Immature natural killer cell (primary cell): ENCODE data around the gene GRIK4. TPM values are rescaled to one million over a fixed set of nuclear protein-coding genes. Genes with fewer than 3 reads are reported as not detected.
A peak's percentile ranks its signal among the peaks of the same experiment; 100 is the strongest.

Experiments
- DNase-seq, 3 donors: peaks; one replicate each; pipeline ENCODE4 v3.0.0; 2022; ENCODE audit warnings: mixed read lengths in 1 of 3
- H3K27ac Mint-ChIP-seq, 6 donors: one replicate each; pipeline ENCODE4 v1.8.0; 2020; ENCODE audit warnings: mixed read lengths in 6 of 6, mild to moderate bottlenecking in 5 of 6, inconsistent platforms in 4 of 6, moderate library complexity in 3 of 6
- H3K27me3 Mint-ChIP-seq, 3 donors: one replicate each; pipeline ENCODE4 v1.8.0; 2020 to 2021; ENCODE audit warnings: low read depth in 3 of 3, mild to moderate bottlenecking in 3 of 3, mixed read lengths in 3 of 3, moderate library complexity in 3 of 3, inconsistent platforms in 1 of 3
- H3K36me3 Mint-ChIP-seq, 3 donors: one replicate each; pipeline ENCODE4 v1.8.0; 2020; ENCODE audit warnings: mixed read lengths in 3 of 3, inconsistent platforms in 2 of 3, mild to moderate bottlenecking in 2 of 3
- H3K4me1 Mint-ChIP-seq, 2 donors: one replicate each; pipeline ENCODE4 v1.8.0; 2020; ENCODE audit warnings: inconsistent platforms in 2 of 2, mild to moderate bottlenecking in 2 of 2, mixed read lengths in 2 of 2, moderate library complexity in 1 of 2
- H3K4me3 Mint-ChIP-seq, 5 donors: one replicate each; pipeline ENCODE4 v1.8.0; 2020; ENCODE audit warnings: mild to moderate bottlenecking in 5 of 5, mixed read lengths in 5 of 5, inconsistent platforms in 3 of 5, moderate library complexity in 3 of 5
- H3K9me3 Mint-ChIP-seq, 6 donors: one replicate each; pipeline ENCODE4 v1.8.0; 2020; ENCODE audit warnings: mild to moderate bottlenecking in 6 of 6, mixed read lengths in 6 of 6, inconsistent platforms in 4 of 6, moderate library complexity in 3 of 6
- polyA plus RNA-seq, 3 donors: library from polyadenylated mRNA; unstranded; fragments of 300-500 nt; fragmentation: Illumina TruSeq; gene quantifications; one replicate each; pipeline ENCODE4 v1.2.3, GENCODE V29; 2021

The GRIK4 gene
- polyA plus RNA-seq, 3 donors from 2014 or later: 0.85 to 3.6 (median 2.0) TPM

DNA sequence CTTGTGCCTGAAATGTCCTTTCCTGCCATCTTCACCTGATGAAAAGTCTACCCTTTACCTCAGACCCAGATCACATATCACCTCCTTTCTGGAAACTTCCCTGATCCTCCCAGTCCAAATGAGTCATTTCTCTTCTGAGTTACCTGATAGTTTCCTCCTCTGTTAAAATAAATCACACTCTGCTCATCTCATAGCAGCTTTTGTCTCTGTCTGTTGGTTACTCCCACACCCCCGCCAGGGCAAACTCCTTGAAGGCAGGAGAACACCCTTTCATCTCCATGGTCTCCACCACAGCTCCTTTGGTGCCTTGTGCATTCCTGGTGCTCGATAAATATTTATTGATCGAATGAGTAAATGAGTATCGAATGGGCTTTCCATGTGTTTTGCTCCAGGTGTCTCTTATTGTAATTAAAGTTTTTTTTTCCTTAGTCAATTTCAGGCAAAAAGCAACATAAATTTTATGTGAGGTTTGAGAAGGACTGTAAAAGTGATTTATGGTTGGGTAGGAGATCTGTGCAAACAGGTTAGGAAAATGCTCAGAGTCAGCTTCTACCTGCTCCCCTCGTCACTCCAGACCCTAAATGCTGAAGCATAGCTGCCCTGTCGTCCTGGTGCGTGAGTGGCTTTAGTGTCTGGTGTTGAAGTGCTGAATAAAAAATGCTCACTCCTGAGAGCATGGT, 178.2 kb downstream of the GRIK4 start:
- H3K9me3 Mint-ChIP-seq: no peaks in the 10 kb centered on the region
- DNase-seq: no peak
- peaks cover 0 to 7% (median 3%) of the 10 kb centered on the region in 3 donors for H3K27me3 Mint-ChIP-seq
- peak overlapping the region in 3 of 6 donors; percentile 31 to 81 (median 39) for H3K27ac Mint-ChIP-seq
- H3K4me3 Mint-ChIP-seq: peak overlapping the region in 3 of 5 donors; percentile 2 to 61 (median 55)
- H3K36me3 Mint-ChIP-seq: peaks cover 0 to 4% (median 0%) of the 10 kb centered on the region in 3 donors
- H3K4me1 Mint-ChIP-seq: peaks cover 35 to 57% of the 10 kb centered on the region in 2 donors

DNA sequence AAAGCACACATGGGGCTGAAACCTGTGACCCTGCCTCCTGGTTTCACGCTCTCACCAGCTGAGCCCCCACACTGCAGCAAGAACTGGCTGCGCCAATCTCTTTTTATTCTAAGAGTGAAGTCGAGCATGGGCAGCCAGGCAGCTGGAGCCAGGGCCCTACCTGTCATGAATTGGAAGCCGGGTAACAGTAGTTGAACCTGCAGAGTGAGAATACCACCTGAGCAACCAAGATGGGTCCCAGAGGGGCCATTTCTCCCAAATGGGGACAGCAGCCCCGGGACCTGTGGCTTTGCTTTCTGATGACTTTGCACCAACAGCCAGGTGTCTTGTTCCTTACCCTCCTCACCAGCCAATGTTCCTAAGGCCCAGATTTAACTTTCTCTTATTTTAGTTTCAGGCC, 178.9 kb downstream of the GRIK4 start:
- Mint-ChIP-seq H3K27ac (peak overlapping the region in 1 of 6 donors; percentile 65), H3K27me3 (peaks cover 0 to 7% (median 3%) of the 10 kb centered on the region in 3 donors), H3K4me3 (peak overlapping the region in 2 of 5 donors; percentile 53 to 55), H3K4me1 (peaks cover 31 to 53% of the 10 kb centered on the region in 2 donors), H3K9me3 (no peaks in the 10 kb centered on the region), H3K36me3 (peaks cover 0 to 4% (median 0%) of the 10 kb centered on the region in 3 donors)
- DNase-seq: no peak

- Mint-ChIP-seq H3K4me3 (no peak overlapping the region), H3K9me3 (no peaks in the 10 kb centered on the region), H3K27me3 (peaks cover 0 to 10% (median 3%) of the 10 kb centered on the region in 3 donors), H3K36me3 (peaks cover 0 to 3% (median 0%) of the 10 kb centered on the region in 3 donors), H3K27ac (peak overlapping the region in 1 of 6 donors; percentile 12), H3K4me1 (peaks cover 4 to 28% of the 10 kb centered on the region in 2 donors)
- no peak for DNase-seq
Measured at GRCh38 chr11:120694726-120695125, 183.2 kb downstream of the GRIK4 start.

DNA sequence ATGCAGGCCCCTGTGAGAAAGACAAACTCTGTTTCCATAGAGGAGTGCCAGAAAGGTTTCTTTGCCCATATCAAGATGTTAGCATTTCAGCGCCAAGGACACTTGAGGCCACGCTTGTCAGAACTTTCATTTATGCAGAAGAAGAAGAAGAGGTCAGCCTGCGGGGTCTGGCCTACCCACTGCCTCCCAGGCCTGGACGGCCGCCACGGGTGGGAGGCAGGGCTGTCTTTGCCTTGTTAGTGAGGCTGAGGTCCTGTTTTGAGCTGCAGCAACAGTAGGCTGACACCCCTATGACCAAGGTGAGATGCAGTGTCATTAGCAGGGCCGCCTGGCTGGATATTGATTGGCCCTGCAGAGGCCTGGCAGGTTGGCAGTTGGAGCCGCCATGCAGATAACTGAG, 183.9 kb downstream of the GRIK4 start:
- no peaks in the 10 kb centered on the region for H3K9me3 Mint-ChIP-seq
- H3K36me3 Mint-ChIP-seq: peaks cover 0 to 3% (median 0%) of the 10 kb centered on the region in 3 donors
- H3K27me3 Mint-ChIP-seq: peaks cover 0 to 10% (median 3%) of the 10 kb centered on the region in 3 donors
- peaks cover 0 to 22% of the 10 kb centered on the region in 2 donors for H3K4me1 Mint-ChIP-seq
- H3K4me3 Mint-ChIP-seq: no peak overlapping the region
- DNase-seq: no peak
- no peak overlapping the region for H3K27ac Mint-ChIP-seq

DNA sequence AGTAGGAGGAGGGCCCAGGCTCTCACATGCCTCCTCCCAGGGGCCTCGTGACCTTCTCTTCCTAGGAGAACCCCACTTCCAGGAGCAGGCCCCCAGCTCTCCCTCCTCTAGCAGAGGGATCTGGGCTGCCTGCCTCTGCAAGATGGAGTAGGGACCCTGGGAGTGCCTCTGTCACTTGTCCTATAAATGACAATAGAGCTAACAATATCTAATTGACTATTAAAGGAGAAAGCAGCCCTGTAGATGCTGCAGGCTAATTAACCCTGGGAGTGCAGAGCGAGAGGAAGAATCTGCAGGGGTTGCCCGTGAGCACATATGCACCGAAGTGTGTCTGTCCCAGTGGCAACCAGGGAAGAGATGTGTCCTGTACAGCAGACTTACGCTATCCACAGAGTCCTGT, 184.4 kb downstream of the GRIK4 start:
- Mint-ChIP-seq H3K27ac (no peak overlapping the region), H3K4me1 (peaks cover 0 to 17% of the 10 kb centered on the region in 2 donors), H3K36me3 (peaks cover 0 to 3% (median 0%) of the 10 kb centered on the region in 3 donors), H3K4me3 (no peak overlapping the region), H3K27me3 (peaks cover 0 to 10% (median 3%) of the 10 kb centered on the region in 3 donors), H3K9me3 (no peaks in the 10 kb centered on the region)
- DNase-seq: no peak

DNA sequence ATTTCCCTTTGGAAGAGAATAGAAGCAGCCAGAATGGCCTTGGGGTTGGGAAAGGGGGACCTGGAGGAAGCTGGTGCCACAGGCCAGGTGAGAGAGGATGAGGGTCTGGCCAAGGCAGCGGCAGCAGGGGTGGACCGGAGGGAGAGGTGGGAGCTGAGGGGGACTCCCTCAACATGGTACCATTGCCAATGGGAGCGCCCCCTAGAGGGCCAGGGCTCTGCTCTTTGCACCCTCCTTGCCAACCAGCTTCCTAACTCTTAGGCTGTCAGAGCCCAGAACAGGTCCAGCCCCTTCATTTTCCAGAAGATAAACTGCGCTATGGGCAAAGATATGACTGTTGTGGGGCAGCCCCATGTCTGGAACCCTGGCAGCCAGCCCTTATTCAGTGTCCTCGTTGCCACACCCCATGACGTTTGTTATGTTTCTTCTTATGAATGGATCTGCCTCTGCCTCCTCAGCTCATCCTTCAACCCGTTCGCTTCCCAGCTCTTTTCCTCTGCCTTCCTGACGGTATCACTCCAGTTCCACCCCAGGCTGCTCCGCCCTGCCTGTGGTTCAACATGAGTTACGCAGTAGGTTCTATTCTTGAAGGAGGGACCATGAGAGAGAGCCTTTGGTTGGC, 185.2 kb downstream of the GRIK4 start:
- no peaks in the 10 kb centered on the region for H3K9me3 Mint-ChIP-seq
- no peak for DNase-seq
- no peak overlapping the region for H3K4me3 Mint-ChIP-seq
- peaks cover 0 to 6% (median 3%) of the 10 kb centered on the region in 3 donors for H3K27me3 Mint-ChIP-seq
- peaks cover 0 to 7% (median 0%) of the 10 kb centered on the region in 3 donors for H3K36me3 Mint-ChIP-seq
- peaks cover 0 to 17% of the 10 kb centered on the region in 2 donors for H3K4me1 Mint-ChIP-seq
- H3K27ac Mint-ChIP-seq: no peak overlapping the region

DNA sequence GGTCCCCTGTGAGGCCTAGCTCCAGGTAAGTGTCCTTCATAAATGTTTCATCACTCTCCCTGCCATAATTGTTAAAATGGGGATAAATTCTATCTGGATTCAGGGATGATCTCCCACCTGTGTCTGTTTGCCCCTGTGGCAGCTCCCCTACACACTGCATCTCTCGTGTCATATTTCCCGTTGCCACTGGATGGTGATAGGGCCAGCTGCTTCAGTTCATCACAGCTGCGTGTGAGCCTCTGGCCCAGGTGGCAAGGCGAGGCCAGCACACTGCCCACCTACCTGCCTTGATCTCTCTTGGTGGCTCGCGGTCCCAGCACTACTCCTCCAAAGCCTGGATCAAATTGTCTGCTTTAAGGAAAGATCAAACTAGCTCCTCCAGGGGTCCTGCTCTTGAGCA, 187.4 kb downstream of the GRIK4 start:
- DNase-seq: no peak
- Mint-ChIP-seq H3K4me1 (peaks cover 4 to 23% of the 10 kb centered on the region in 2 donors), H3K27me3 (peaks cover 0 to 4% (median 2%) of the 10 kb centered on the region in 3 donors), H3K4me3 (no peak overlapping the region), H3K27ac (peak overlapping the region in 1 of 6 donors; percentile 4), H3K9me3 (no peaks in the 10 kb centered on the region), H3K36me3 (peaks cover 0 to 7% (median 0%) of the 10 kb centered on the region in 3 donors)

DNA sequence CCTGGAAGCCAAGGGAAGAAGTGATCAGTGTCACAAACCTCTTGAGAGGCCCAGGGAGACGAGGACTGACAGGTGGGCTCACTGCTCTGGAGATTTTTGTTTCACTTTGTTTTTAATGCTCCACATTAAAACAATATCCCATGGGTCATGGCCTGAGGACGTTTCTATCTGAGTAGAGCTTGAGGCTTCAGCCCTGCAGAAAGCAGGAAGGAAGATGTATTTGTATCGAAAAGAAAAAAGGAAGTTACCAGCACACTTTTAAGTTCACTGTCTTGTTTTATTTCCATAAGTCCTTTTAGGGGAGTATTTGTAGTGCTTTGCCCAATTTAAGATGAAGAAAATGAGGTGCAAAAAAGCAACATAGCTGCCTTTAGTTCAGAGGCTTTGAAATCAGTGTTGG, 191.1 kb downstream of the GRIK4 start:
- Mint-ChIP-seq H3K27me3 (peaks cover 2 to 7% (median 2%) of the 10 kb centered on the region in 3 donors), H3K4me3 (no peak overlapping the region), H3K27ac (peak overlapping the region in 2 of 6 donors; percentile 9 to 42), H3K9me3 (peaks cover 0 to 3% (median 0%) of the 10 kb centered on the region in 6 donors), H3K36me3 (peaks cover 0 to 7% (median 4%) of the 10 kb centered on the region in 3 donors), H3K4me1 (peaks cover 4 to 21% of the 10 kb centered on the region in 2 donors)
- no peak for DNase-seq

DNA sequence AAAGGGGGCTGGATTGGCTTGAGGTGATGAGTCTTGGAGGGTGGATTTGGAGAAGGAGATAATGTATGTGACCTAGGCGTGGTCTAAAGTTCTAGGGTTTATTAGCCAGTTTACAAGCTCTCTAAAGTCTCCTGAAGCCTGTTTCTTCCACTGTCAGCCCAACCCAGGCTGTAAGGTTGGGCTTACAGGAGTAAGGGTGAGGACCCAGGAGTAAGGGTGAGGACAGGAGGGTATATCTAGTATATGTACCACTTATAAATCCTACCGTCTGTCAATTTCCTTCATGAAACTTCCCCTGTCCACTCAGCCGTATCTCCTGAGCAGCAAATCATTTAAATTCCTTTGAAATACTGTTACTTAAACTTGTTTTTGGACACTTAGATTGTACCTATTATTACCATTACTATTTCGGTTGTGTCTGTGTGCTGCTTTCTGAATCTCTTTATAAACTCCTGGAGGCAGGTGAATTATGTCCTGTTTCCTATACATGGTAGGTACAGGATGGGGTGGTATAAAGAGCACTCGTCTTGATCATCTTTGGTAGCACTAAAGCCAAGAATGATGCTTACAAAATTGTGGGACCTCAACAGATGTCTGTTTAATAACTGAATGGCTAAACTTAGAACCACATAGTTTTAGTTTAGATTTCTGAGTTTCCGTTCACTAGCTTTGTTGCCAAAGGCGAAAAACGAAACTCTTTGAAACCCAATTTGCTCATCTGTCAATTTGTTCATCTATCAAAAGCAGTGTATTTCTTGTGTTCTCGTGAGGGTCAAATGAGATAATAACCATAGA, 192.0 kb downstream of the GRIK4 start:
- Mint-ChIP-seq H3K4me1 (peaks cover 4 to 21% of the 10 kb centered on the region in 2 donors), H3K36me3 (peaks cover 0 to 7% (median 4%) of the 10 kb centered on the region in 3 donors), H3K4me3 (no peak overlapping the region), H3K9me3 (peaks cover 0 to 11% (median 0%) of the 10 kb centered on the region in 6 donors), H3K27me3 (peaks cover 2 to 7% (median 2%) of the 10 kb centered on the region in 3 donors), H3K27ac (peak overlapping the region in 1 of 6 donors; percentile 12)
- DNase-seq: no peak

- Mint-ChIP-seq H3K27me3 (peaks cover 2 to 7% (median 2%) of the 10 kb centered on the region in 3 donors), H3K4me3 (no peak overlapping the region), H3K36me3 (peaks cover 0 to 7% (median 4%) of the 10 kb centered on the region in 3 donors), H3K9me3 (peaks cover 0 to 11% (median 0%) of the 10 kb centered on the region in 6 donors), H3K27ac (no peak overlapping the region), H3K4me1 (peaks cover 4 to 14% of the 10 kb centered on the region in 2 donors)
- DNase-seq: no peak
Measured at GRCh38 chr11:120704256-120704750, 192.8 kb downstream of the GRIK4 start.

DNA sequence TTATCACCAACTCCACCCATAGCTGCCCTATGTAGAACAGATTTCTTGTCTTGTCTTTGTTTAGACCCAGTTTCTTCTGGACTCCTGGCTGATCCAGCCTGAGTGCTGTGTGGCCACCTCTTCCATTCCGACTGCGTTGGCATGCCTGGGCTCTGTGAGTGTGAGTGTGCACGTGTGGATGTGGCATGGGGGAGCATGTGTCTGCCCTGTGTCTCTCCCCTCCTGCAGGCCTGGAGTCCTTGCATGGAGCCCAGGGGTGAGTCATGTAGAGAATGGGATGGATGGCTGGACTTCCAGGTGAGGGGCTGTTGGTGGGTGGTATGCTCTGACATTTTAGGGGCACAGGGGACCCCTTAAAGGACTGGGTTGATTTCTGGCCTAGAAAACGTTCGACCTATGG, 194.7 kb downstream of the GRIK4 start:
- Mint-ChIP-seq H3K9me3 (peaks cover 0 to 11% (median 0%) of the 10 kb centered on the region in 6 donors), H3K4me1 (peaks cover 4 to 14% of the 10 kb centered on the region in 2 donors), H3K27me3 (peaks cover 2 to 7% (median 2%) of the 10 kb centered on the region in 3 donors), H3K4me3 (no peak overlapping the region), H3K36me3 (peaks cover 0 to 4% (median under 1%) of the 10 kb centered on the region in 3 donors), H3K27ac (peak overlapping the region in 1 of 6 donors; percentile 55)
- no peak for DNase-seq

- Mint-ChIP-seq H3K27ac (no peak overlapping the region), H3K36me3 (peaks cover 0 to 4% (median 0%) of the 10 kb centered on the region in 3 donors), H3K9me3 (peaks cover 0 to 11% (median 0%) of the 10 kb centered on the region in 6 donors), H3K4me3 (no peak overlapping the region), H3K4me1 (peaks cover 4 to 12% of the 10 kb centered on the region in 2 donors), H3K27me3 (peaks cover 2 to 7% (median 2%) of the 10 kb centered on the region in 3 donors)
- DNase-seq: no peak
Measured at GRCh38 chr11:120707098-120707497, 195.6 kb downstream of the GRIK4 start.

DNA sequence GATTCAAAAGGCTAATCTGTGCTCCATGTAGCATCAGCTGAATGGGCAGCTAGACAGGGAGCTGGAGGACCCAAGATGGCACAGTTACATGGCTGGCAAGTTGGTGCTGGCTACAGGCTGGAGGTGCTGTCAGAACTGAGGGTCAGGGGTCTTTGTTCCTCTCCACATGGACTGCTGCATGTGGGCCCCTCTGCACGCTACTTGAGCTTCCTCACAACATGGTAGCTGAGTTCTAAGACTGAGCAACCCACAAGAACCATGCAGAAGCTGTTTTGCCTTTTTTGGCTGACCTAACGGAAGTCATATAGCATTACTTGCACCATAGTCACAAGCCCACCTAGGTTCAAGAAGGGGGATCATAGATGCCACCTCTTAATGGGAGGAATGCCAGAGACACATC, 196.1 kb downstream of the GRIK4 start:
- Mint-ChIP-seq H3K36me3 (peaks cover 0 to 4% (median 0%) of the 10 kb centered on the region in 3 donors), H3K4me3 (no peak overlapping the region), H3K27ac (no peak overlapping the region), H3K27me3 (peaks cover 2 to 5% (median 2%) of the 10 kb centered on the region in 3 donors), H3K9me3 (peaks cover 0 to 11% (median 0%) of the 10 kb centered on the region in 6 donors), H3K4me1 (peaks cover under 1 to 7% of the 10 kb centered on the region in 2 donors)
- DNase-seq: no peak
